K562 (cell line): ENCODE results near the gene CBX8. TPM values are rescaled to one million over a fixed set of nuclear protein-coding genes. Genes with fewer than 3 reads are reported as not detected.

Source experiments
- ATAC-seq: fragments of 200-7000 bp; cut with Tn5 transposase; 3 replicates; pipeline ENCODE4 v1.9.1; 2020; ENCODE audit warnings: moderate library complexity
- BruUV-seq: library from RNA; stranded (reverse); fragments of 400-500 nt; replicated peaks from 2 replicates; lab custom pipeline; 2021; lab: Mats Ljungman, UMichigan
- CTCF ChIA-PET: fragments of 300-600 bp; formaldehyde crosslinking; extraction: SDS; loops from one replicate; lab custom pipeline; 2021; ENCODE audit warnings: low intra/inter-chr PET ratio; lab: Yijun Ruan, JAX
- POLR2A ChIA-PET: fragments of 300-600, 350-650 bp; sonication (Branson Sonifier 250); formaldehyde crosslinking; extraction: SDS; loops from one replicate; lab custom pipeline; 2021; ENCODE audit warnings: antibody characterized with exemption, inconsistent platforms; lab: Yijun Ruan, JAX
- DNase-seq, 4 experiments: peaks; one replicate each; pipeline versions ENCODE4 v3.0.0 to v3.0.0-alpha.2; 2011 to 2018; ENCODE audit warnings: low spot score in 3 of 4, mixed read lengths in 3 of 4; ENCODE audit errors: extremely low read depth in 1 of 4
- FAIRE-seq: peaks from 2 replicates; lab custom pipeline; 2011; peaks lifted over from hg19 to GRCh38; lab: Jason Lieb, UNC
- H2AFZ ChIP-seq: 2 replicates; pipeline ENCODE4 v1.6.0; 2011; ENCODE audit warnings: low read depth, low read length, control low read depth, inconsistent platforms
- H3K27ac ChIP-seq: fragments of 200-600 bp; 3 replicates; pipeline ENCODE4 v1.8.0; 2011; ENCODE audit warnings: low read depth, mild to moderate bottlenecking, control low read depth, inconsistent platforms, low read length, moderate library complexity, mixed read lengths; ENCODE audit errors: extremely low read depth
- H3K27me3 ChIP-seq, 2 experiments: fragments of 300-600 bp in 1 of 2; 2 replicates in 1 of 2; 3 replicates in 1 of 2; pipeline versions ENCODE4 v1.6.0 to v1.8.0; 2011; ENCODE audit warnings: inconsistent platforms in 2 of 2, low read length in 2 of 2, mild to moderate bottlenecking in 1 of 2, mixed read lengths in 1 of 2, moderate library complexity in 1 of 2; ENCODE audit not compliant: control insufficient read depth in 2 of 2, insufficient read depth in 2 of 2
- H3K36me3 ChIP-seq: fragments of 300-600 bp; 3 replicates; pipeline ENCODE4 v1.8.0; 2011; ENCODE audit warnings: mild to moderate bottlenecking, low read length, inconsistent platforms; ENCODE audit not compliant: control insufficient read depth, insufficient read depth
- H3K4me1 ChIP-seq, 2 experiments: fragments of 200-600 bp in 1 of 2; replicated peaks in 1 of 2; 2 replicates in 1 of 2; 3 replicates in 1 of 2; pipeline versions ENCODE4 v1.5.1 to v1.8.0; 2011; ENCODE audit warnings: inconsistent platforms in 2 of 2, low read length in 2 of 2, mild to moderate bottlenecking in 1 of 2, mixed read lengths in 1 of 2, moderate library complexity in 1 of 2; ENCODE audit not compliant: control insufficient read depth in 2 of 2, insufficient read depth in 2 of 2
- H3K4me2 ChIP-seq: 2 replicates; pipeline ENCODE4 v1.6.1; 2011; ENCODE audit warnings: low read length, control low read depth, inconsistent platforms, mixed read lengths; ENCODE audit not compliant: insufficient read depth
- H3K4me3 ChIP-seq: fragments of 200-600 bp; sonication (generic), shearing (Covaris generic); 2 replicates; pipeline ENCODE4 v1.5.1; 2016; ENCODE audit warnings: control low read depth, inconsistent platforms
- H3K79me2 ChIP-seq: fragments of 200-600 bp; 3 replicates; pipeline ENCODE4 v1.8.0; 2011; ENCODE audit warnings: low read length, inconsistent platforms; ENCODE audit not compliant: control insufficient read depth, insufficient read depth
- H3K9ac ChIP-seq, 2 experiments: 2 replicates each; pipeline versions ENCODE4 v1.6.0 to v1.6.1; 2011; ENCODE audit warnings: low read depth in 2 of 2, low read length in 2 of 2, control low read depth in 1 of 2, inconsistent platforms in 1 of 2, mild to moderate bottlenecking in 1 of 2, mixed read lengths in 1 of 2; ENCODE audit not compliant: insufficient read depth in 1 of 2
- H3K9me1 ChIP-seq: one replicate; pipeline ENCODE4 v1.6.0; 2011; ENCODE audit warnings: inconsistent platforms, mild to moderate bottlenecking, low read length, moderate library complexity; ENCODE audit not compliant: control insufficient read depth, insufficient read depth
- H3K9me3 ChIP-seq: replicated peaks from 2 replicates; pipeline ENCODE4 v1.5.1; 2011; ENCODE audit warnings: low read depth, low read length, inconsistent platforms; ENCODE audit not compliant: control insufficient read depth, insufficient read depth
- H4K20me1 ChIP-seq: replicated peaks from 2 replicates; pipeline ENCODE4 v1.6.1; 2011; ENCODE audit warnings: low read length, inconsistent platforms, mixed read lengths; ENCODE audit not compliant: control insufficient read depth, insufficient read depth
- BCL6 ChIP-seq: fragments of 250-450 bp; sonication (Bioruptor Pico); IDR thresholded peaks from 2 replicates; pipeline ENCODE4 v1.4.0; 2020
- PRPF4 ChIP-seq: fragments of 200-400 bp; formaldehyde crosslinking; IDR thresholded peaks from one replicate; pipeline ENCODE4 v1.6.1; 2017; ENCODE audit warnings: low read length, low read depth, mild to moderate bottlenecking; ENCODE audit not compliant: insufficient read depth, poor library complexity, severe bottlenecking
- RBM14 ChIP-seq: fragments of 200-400 bp; formaldehyde crosslinking; IDR thresholded peaks from 2 replicates; pipeline ENCODE4 v1.6.1; 2018; ENCODE audit warnings: low read depth, mild to moderate bottlenecking, low read length, moderate library complexity, borderline replicate concordance; ENCODE audit not compliant: insufficient read depth
- TARDBP ChIP-seq: fragments of 450-650 bp; IDR thresholded peaks from 2 replicates; pipeline ENCODE4 v1.6.1; 2016
- ZC3H4 ChIP-seq: sonication (generic); formaldehyde crosslinking; IDR thresholded peaks from 2 replicates; pipeline ENCODE4 v1.9.0; 2021; ENCODE audit warnings: missing genetic modification reagents, borderline replicate concordance
- WGBS: fragments of 100-300 bp; shearing (Covaris generic); methylation state at CpG from one replicate; pipeline ENCODE4 v1.1.6; 2016; ENCODE audit warnings: low coverage, mixed read lengths; ENCODE audit not compliant: insufficient coverage; ENCODE audit errors: missing lambda C conversion rate; 5-methylcytosine and 5-hydroxymethylcytosine counted together
- in situ Hi-C: fragments of 300-500 bp; cut with MboI; formaldehyde crosslinking; loops from 4 replicates; pipeline ENCODE4 v1.15.0; 2018; ENCODE audit warnings: inconsistent platforms, mixed read lengths
- intact Hi-C: fragments of 100-400 bp; cut with micrococcal nuclease; formaldehyde crosslinking; loops from 2 replicates; pipeline ENCODE4 v1.14.2; 2022
- polyA plus RNA-seq, 8 experiments: library from polyadenylated mRNA; depleted of rRNA in 4 of 8; stranded (reverse) in 5 of 8; unstranded in 3 of 8; fragments of >200 nt; fragmentation: Nextera tagmentation in 2 of 8; fragmentation: Illumina TruSeq in 1 of 8; extraction: Ambion mirVana in 2 of 8; extraction: Trizol in 1 of 8; gene quantifications; 2 replicates each; pipeline versions ENCODE4 v1.2.1 to v1.2.3, GENCODE V29; 2011 to 2014; ENCODE audit warnings: inconsistent platforms in 1 of 8, missing spikeins in 1 of 8
- total RNA-seq, 7 experiments: library from RNA; depleted of rRNA in 6 of 7; stranded (reverse); fragments of >200 nt in 6 of 7; fragmentation: Illumina TruSeq in 2 of 7; extraction: Trizol in 2 of 7; gene quantifications; 2 replicates each; pipeline versions ENCODE4 v1.2.1 to v1.2.3, GENCODE V29; 2011 to 2021; ENCODE audit warnings: low replicate concordance in 1 of 7
- TF ChIP-seq, protein P1 (sequence below): sonication (generic); formaldehyde crosslinking; IDR thresholded peaks from 2 replicates; pipeline ENCODE4 v1.8.0; 2022; ENCODE audit warnings: missing genetic modification reagents, mild to moderate bottlenecking, moderate library complexity, borderline replicate concordance
- TF ChIP-seq, protein P2 (sequence below), 2 experiments: fragments of 150-350 bp in 1 of 2; IDR thresholded peaks; 2 replicates each; pipeline ENCODE4 v1.6.1; 2012 to 2016; ENCODE audit warnings: low read depth in 2 of 2, low read length in 2 of 2, mild to moderate bottlenecking in 1 of 2, moderate library complexity in 1 of 2
- TF ChIP-seq, protein P3 (sequence below), 2 experiments: fragments of 450-650 bp; IDR thresholded peaks; 2 replicates each; pipeline ENCODE4 v1.6.1; 2016
- TF ChIP-seq, protein P4 (sequence below): fragments of 450-650 bp; IDR thresholded peaks from 2 replicates; pipeline ENCODE4 v1.6.1; 2018; ENCODE audit not compliant: partially characterized antibody

CBX8 gene
- total and polyA plus RNA-seq, 9 of the 15 experiments (the other 6 are each of a cell fraction or from before 2014, with no cell fraction given): 0.08 to 11.9 (median 2.6) TPM

DNA sequence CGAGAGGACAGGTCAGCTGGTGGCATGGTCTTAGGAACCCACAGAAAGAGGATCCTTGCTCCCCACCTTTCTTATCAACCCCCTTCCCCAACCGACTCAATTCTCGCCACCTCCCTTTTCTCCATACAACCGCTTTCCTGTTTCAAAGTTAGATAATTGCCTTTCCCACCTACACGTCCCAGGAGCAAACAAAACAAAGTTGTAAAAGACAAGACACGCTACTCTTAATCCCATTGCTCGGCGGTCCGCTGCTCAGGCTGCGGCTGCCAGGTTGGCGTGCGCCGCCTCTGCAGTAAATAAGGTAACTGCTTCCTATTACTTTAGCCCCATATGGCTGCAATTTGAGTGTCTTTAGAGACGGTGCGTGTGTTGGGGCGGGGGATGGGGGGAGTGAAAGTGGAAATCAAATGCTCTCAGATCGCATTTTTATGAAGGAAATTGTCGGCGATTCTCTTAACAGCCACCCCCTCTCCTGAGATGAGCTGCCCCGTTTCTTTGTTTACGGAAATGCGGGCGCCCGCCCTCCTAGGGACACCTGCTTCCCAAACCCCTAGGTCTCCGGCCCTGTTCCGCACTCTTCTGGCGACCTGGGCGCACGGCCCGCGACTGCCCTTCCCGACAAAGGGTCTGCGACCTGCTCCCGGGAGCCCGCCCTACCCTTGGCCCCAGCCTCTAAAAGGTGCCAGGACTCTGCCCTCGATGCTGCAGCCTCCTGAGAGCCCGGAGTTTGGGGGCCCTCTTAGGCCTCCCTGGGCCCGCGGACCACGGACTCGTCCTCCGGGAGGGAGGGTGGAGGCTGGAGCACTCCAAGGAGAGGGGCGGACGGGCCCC is 3.7 kb upstream of the CBX8 start:
- Histone ChIP-seq H4K20me1 (no peaks in the 10 kb centered on the region), H3K79me2 (peaks cover 12% of the 10 kb centered on the region), H3K4me3 (no peak overlapping the region), H3K36me3 (peaks cover 4% of the 10 kb centered on the region; the same call in 2 of the 3 replicates), H3K4me1 (peaks cover 39 to 75% of the 10 kb centered on the region in 2 experiments), H3K9me3 (peaks cover 3% of the 10 kb centered on the region), H3K9me1 (no peaks in the 10 kb centered on the region), H3K4me2 (peak overlapping the region; percentile 19; the same call in 1 of the 2 replicates), H3K27ac (0 out of 3 replicates have a peak overlapping the region, but pooled peaks have one; percentile 17), H3K9ac (peak overlapping the region; percentile 0 to 83; a peak in 3 of 4 replicates), H2AFZ (peak overlapping the region; percentile 54; the same call in 1 of the 2 replicates), H3K27me3 (no peaks in the 10 kb centered on the region)
- ChIA-PET CTCF (no interaction called here), POLR2A (interaction anchor here (0.7 to 1.6 kb wide), 6 partner anchors 8 to 39 kb away, joined by 3 to 7 read pairs (median 3); partner anchors contain the start of gene CBX4)
- DNase-seq (no peak), FAIRE-seq (peak; percentile 64), ATAC-seq (no peak)
- BruUV-seq: no TSS peak
- 68% methylated on average over 22 of the region's 44 CpGs for WGBS
- in situ Hi-C loops: loop anchor here (5.0 kb wide), 1 partner anchor 37 kb away; the partner anchor contains the start of gene CBX4
- intact Hi-C loops: loop anchor here (10.0 kb wide), 1 partner anchor 174 kb away; no protein-coding TSS in a partner anchor
- TF ChIP-seq RBM14 (no peak), TARDBP (no peak), PRPF4 (peak; percentile 21), ZC3H4 (no peak), BCL6 (CRISPR knock-in tag) (no peak)
- TF ChIP-seq, protein P1, sequence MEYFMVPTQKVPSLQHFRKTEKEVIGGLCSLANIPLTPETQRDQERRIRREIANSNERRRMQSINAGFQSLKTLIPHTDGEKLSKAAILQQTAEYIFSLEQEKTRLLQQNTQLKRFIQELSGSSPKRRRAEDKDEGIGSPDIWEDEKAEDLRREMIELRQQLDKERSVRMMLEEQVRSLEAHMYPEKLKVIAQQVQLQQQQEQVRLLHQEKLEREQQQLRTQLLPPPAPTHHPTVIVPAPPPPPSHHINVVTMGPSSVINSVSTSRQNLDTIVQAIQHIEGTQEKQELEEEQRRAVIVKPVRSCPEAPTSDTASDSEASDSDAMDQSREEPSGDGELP (CRISPR knock-in tag): peak; percentile 31; the same call in 1 of the 2 replicates
- TF ChIP-seq, protein P2, sequence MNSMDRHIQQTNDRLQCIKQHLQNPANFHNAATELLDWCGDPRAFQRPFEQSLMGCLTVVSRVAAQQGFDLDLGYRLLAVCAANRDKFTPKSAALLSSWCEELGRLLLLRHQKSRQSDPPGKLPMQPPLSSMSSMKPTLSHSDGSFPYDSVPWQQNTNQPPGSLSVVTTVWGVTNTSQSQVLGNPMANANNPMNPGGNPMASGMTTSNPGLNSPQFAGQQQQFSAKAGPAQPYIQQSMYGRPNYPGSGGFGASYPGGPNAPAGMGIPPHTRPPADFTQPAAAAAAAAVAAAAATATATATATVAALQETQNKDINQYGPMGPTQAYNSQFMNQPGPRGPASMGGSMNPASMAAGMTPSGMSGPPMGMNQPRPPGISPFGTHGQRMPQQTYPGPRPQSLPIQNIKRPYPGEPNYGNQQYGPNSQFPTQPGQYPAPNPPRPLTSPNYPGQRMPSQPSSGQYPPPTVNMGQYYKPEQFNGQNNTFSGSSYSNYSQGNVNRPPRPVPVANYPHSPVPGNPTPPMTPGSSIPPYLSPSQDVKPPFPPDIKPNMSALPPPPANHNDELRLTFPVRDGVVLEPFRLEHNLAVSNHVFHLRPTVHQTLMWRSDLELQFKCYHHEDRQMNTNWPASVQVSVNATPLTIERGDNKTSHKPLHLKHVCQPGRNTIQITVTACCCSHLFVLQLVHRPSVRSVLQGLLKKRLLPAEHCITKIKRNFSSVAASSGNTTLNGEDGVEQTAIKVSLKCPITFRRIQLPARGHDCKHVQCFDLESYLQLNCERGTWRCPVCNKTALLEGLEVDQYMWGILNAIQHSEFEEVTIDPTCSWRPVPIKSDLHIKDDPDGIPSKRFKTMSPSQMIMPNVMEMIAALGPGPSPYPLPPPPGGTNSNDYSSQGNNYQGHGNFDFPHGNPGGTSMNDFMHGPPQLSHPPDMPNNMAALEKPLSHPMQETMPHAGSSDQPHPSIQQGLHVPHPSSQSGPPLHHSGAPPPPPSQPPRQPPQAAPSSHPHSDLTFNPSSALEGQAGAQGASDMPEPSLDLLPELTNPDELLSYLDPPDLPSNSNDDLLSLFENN (IDR thresholded peaks at IDR 0.05; ENCODE audit: low read depth in 2 of 2, low read length in 2 of 2): no peak
- TF ChIP-seq, protein P3, sequence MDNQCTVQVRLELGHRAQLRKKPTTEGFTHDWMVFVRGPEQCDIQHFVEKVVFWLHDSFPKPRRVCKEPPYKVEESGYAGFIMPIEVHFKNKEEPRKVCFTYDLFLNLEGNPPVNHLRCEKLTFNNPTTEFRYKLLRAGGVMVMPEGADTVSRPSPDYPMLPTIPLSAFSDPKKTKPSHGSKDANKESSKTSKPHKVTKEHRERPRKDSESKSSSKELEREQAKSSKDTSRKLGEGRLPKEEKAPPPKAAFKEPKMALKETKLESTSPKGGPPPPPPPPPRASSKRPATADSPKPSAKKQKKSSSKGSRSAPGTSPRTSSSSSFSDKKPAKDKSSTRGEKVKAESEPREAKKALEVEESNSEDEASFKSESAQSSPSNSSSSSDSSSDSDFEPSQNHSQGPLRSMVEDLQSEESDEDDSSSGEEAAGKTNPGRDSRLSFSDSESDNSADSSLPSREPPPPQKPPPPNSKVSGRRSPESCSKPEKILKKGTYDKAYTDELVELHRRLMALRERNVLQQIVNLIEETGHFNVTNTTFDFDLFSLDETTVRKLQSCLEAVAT (IDR thresholded peaks at IDR 0.05): peak in 1 of 2 experiments; percentile 71; a peak in 1 of 4 replicates
- TF ChIP-seq, protein P4, sequence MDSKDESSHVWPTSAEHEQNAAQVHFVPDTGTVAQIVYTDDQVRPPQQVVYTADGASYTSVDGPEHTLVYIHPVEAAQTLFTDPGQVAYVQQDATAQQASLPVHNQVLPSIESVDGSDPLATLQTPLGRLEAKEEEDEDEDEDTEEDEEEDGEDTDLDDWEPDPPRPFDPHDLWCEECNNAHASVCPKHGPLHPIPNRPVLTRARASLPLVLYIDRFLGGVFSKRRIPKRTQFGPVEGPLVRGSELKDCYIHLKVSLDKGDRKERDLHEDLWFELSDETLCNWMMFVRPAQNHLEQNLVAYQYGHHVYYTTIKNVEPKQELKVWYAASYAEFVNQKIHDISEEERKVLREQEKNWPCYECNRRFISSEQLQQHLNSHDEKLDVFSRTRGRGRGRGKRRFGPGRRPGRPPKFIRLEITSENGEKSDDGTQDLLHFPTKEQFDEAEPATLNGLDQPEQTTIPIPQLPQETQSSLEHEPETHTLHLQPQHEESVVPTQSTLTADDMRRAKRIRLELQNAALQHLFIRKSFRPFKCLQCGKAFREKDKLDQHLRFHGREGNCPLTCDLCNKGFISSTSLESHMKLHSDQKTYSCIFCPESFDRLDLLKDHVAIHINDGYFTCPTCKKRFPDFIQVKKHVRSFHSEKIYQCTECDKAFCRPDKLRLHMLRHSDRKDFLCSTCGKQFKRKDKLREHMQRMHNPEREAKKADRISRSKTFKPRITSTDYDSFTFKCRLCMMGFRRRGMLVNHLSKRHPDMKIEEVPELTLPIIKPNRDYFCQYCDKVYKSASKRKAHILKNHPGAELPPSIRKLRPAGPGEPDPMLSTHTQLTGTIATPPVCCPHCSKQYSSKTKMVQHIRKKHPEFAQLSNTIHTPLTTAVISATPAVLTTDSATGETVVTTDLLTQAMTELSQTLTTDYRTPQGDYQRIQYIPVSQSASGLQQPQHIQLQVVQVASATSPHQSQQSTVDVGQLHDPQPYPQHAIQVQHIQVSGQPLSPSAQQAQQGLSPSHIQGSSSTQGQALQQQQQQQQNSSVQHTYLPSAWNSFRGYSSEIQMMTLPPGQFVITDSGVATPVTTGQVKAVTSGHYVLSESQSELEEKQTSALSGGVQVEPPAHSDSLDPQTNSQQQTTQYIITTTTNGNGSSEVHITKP: peak; percentile 62
